HG03025 (cell line): ENCODE measurements around the gene XRN1.
"Not testable (repeated sequence)": the region's sequence is repeated elsewhere in the genome, so short reads cannot be mapped to it uniquely, and the experiment has no call there.

Experiments
- ATAC-seq: cut with Tn5 transposase; IDR thresholded peaks from one replicate; pipeline ENCODE4 v1.9.1; 2021; ENCODE audit warnings: mild to moderate bottlenecking, moderate library complexity; ENCODE audit not compliant: unreplicated experiment, low FRiP score

The XRN1 gene

DNA sequence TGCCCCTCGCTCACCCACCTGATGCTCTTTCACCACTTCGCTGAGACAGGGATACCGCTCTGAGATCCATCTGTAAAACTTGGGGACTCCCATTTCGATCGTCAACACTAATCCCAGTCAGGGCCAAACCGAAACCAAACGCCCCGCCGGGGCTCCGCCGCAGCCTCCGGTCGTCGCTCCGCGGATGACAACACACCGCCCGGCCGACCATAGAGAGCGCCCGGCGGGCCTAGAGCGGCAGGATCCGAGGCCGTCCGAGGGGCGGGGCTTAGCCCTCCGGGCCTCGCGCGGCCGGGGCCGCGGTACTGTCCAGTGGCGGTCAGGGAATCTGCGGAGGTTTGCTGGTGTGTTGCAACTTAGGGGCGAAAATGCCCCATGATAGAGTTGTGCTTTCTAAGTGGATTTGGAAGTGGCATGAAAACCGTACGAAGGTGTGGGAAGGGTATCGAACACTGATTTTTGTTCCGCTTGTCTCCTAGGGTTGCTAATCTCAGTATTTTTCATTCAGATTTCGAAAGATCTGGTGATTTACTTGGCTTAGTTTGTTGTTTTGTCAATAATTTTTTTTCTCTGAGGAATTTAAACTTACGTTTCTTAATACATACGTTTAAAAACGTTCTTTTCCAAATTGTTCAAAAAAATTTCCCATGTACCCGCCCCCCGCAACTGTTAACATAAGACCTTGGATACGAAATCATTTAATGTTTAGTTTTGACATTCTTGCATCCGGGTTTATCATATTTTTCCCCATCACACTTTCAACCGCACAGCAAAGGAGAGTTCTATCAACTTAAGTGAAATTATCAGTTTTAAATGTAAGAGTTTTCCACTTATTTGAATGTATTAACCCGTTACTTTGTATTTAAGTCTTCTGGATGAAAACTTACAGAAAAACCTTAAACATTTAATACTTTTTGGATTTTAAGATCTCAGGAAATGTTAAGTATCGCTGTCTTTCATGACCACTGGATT lies at the start of gene XRN1:
Gene XRN1, minus strand, starts transcription at position 186 of the 972 bp plus-strand sequence. Its CDS starts 93 bp downstream, at position 93.
- ATAC-seq, result peak; percentile 88

- no peak for ATAC-seq
These were observed 47.3 kb upstream of the XRN1 start for GRCh38 chr3:142495103-142495502.

DNA sequence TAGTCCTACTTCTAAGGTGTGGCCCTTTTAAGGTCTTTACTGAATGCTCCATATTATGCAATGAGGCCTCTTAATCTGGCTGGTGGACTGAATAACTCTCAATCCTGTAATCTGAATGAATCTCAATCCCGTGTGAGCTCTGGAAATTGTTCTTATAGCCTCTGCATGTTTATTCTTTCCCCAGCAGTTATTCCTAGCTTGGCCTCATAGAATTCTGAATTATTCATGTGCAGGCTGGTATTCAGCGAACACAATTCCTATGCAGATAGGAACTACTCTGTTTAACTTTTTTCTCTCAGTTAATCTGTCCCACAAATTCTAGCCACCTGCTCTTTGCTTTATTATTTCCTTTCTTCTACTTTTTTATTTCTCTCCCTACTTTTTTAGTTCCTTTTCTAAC lies 44.3 kb upstream of the XRN1 start:
- no peak for ATAC-seq

- ATAC-seq, result no peak
These were observed 41.9 kb upstream of the XRN1 start for GRCh38 chr3:142489572-142490323.

DNA sequence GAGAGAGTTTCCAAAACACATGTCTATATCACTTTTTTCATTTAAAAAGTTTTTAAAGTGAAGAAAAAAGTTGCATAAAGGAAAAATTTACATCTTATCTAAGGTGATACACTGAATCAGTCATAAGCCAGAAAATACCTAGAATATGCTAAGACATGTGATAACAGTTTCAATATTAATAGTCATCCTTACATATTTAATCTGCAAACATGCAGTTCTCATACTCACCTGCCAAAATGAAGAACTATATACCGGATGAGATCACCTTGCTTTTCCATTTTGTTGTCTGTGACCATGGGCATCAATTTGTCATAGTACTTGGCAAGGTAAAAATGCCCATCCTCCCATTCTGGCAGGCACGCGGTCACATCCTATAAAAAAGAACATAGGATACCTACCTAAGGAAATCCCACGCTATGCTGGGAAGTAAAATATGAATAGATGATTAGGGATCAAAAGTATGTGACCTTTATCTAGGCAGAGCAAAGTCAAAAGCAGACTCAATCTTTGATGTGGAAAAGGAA lies 37.1 kb upstream of the XRN1 start:
- no peak for ATAC-seq

DNA sequence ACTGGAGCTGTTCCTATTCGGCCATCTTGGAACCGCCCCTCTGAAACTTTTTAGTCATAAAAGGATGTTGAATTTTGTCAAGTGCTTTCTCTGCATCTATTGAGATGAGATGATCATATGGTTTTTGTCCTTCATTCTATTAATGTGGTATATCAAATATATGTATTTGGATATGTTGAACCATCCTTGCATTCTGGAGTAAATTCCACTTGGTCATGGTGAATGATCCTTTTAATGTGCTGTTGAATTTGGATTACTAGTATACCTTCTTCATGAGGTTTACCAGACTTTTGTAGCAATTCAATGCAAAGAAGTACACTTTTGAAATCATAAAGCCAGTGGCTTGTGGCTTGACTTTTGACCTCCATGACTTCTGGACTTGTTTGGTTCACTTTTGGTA lies 33.4 kb upstream of the XRN1 start:
- no peak for ATAC-seq

DNA sequence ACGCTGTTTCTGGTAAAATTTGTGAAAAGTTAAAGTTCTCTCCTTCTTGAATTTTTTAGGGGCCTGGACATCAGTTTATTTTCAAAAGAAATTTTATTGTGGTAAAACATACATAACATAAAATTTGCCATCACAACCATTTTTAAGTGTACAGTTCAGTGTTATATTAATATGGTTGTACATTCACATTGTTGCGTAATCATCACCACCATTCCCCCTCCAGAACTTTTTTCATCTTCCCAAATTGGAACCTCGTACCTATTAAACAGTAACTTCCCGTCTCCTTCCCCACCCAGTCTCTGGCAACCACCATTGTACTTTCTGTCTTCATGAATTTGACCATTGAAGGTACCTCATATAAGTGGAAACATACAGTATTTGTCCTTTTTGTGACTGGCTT lies 23.0 kb upstream of the XRN1 start:
- ATAC-seq, result no peak

DNA sequence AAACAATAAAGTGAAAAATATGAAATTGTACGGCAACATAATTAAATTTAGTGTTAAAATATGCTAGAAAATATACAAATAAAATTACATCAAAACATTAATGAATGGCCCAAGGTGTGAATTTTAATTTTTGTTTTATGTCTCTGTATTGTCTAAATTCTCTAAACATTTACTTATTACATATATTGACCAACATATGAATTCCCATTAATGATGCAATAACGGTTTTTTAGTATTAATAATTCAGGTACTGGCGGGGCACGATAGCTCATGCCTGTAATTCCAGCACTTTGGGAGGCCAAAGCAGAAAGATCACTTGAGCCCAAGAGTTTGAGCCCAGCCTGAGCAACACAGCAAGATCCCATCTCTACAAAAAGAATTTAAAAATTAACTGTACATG lies 20.6 kb upstream of the XRN1 start:
- no peak for ATAC-seq

GRCh38 chr3:142467768-142468167 lies 19.9 kb upstream of the XRN1 start:
- ATAC-seq, result no peak

- ATAC-seq, result no peak
These were observed 12.9 kb upstream of the XRN1 start for GRCh38 chr3:142460689-142461088.

- ATAC-seq, result no peak
These were observed 12.1 kb upstream of the XRN1 start for GRCh38 chr3:142459929-142460328.

DNA sequence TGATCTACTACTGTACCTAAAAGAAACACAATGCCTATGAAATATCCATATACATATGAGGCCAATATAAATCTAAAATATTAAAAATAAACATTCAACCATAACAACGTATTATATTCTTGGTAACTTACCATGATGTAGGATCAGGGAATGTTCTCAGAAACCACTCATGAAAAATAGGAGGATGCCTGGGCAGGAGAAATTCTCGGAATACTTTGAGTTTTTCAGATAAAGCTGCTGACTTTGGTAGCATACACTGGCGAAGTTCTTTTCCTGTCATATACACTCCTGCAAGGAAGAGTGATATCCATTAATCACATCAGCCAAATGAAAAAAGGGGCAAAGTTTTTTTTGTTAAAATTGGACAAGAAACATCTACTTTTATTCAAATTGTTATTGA lies 11.3 kb upstream of the XRN1 start:
- no peak for ATAC-seq

GRCh38 chr3:142450881-142451280 lies 3.0 kb upstream of the XRN1 start:
- no peak for ATAC-seq

DNA sequence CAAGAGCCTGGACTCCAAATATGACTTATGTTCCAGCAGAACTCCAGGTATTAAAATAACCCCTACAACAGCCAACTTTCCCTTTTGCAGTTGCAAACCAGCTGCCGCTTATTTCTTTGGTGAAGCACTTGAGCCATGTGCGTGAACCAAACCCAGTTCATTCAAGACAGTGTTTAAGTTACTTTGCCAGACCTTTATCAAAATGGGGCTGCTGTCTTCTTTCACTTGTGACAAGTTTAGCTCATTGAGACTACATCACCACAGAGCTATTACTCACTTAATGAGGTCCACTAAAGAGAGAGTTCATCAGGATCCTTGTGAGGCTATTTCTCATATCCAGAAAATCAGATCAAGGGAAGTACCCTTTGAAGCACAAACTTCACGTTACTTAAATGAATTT lies 2.4 kb upstream of the XRN1 start:
- no peak for ATAC-seq

DNA sequence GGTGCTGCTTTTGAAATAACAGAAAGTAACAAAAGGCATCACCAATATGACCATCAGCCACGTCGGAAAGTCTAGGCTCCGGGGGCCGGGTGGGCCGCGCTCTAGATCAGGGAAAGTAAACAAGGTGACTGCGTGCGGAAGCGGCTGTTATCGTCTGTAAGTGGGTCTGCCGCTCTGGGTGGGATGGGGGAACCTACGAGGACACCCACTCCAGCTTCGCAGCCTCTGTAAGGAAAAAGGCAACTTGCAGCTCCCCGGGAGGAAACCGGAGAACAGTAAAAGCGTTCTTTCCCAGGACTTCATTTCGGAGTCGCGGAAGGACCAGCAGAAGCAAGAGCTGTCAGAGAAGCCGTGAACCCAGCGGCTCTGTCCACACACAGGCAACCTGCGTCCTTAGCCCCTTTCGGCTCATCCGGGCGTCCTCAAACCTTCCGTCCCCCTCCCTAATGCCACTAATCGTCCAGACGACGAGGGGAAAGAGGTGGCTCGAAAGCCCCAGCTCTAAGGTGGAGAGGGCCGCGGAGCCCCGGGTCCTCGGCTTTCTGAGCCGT lies 461 bp downstream of the XRN1 start:
- ATAC-seq, result peak; percentile 26

- peak; percentile 49 for ATAC-seq
These were observed 2.0 kb downstream of the XRN1 start for GRCh38 chr3:142445816-142446254.

DNA sequence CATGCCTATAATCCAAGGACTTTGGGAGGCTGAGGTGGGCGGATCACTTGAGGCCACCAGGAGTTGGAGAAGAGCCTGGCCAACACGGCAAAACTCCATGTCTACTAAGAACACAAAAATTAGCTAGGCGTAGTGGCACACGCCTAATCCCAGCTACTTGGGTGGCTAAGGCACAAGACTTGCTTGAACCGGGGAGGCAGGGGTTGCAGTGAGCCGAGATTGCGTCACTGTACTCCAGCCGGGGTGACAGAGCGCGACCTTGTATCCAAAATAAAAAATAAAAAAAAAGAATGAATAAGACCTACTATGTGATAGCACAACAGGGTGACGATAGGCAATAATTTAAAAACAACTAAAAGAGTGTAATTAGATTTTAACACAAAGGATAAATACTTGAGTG lies 3.5 kb downstream of the XRN1 start:
- no peak for ATAC-seq

DNA sequence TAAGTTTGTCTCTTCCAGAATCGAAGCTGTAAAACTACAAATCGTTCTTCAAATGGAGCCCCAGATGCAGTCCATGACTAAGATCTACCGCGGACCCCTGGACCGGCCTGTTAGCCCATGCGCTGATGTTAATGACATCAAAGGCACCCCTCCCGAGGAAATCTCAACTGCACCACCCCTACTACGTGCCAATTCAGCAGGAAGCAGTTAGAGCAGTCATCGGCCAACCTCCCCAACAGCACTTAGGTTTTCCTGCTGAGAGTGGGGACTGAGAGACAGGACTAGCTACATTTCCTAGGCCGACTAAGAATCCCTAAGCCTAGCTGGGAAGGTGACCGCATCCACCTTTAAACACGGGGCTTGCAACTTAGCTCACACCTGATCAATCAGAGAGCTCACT lies 4.8 kb downstream of the XRN1 start:
- ATAC-seq, result not testable (repeated sequence)

GRCh38 chr3:142439499-142440220 lies 8.2 kb downstream of the XRN1 start:
- ATAC-seq, result not testable (repeated sequence)

- not testable (repeated sequence) for ATAC-seq
These were observed 9.7 kb downstream of the XRN1 start for GRCh38 chr3:142438096-142438495.
